HG03097 (cell line): ENCODE measurements around the gene SGK2.
"Not testable (repeated sequence)": the region's sequence is repeated elsewhere in the genome, so short reads cannot be mapped to it uniquely, and the experiment has no call there.

Experiments used
- ATAC-seq: cut with Tn5 transposase; IDR thresholded peaks from one replicate; pipeline ENCODE4 v1.9.1; 2021; ENCODE audit not compliant: unreplicated experiment, low FRiP score

The SGK2 gene

GRCh38 chr20:43588526-43588925 lies 29.7 kb downstream of the SGK2 start:
- ATAC-seq, result not testable (repeated sequence)

- no peak for ATAC-seq
Measured at GRCh38 chr20:43590036-43590391, 31.2 kb downstream of the SGK2 start.

DNA sequence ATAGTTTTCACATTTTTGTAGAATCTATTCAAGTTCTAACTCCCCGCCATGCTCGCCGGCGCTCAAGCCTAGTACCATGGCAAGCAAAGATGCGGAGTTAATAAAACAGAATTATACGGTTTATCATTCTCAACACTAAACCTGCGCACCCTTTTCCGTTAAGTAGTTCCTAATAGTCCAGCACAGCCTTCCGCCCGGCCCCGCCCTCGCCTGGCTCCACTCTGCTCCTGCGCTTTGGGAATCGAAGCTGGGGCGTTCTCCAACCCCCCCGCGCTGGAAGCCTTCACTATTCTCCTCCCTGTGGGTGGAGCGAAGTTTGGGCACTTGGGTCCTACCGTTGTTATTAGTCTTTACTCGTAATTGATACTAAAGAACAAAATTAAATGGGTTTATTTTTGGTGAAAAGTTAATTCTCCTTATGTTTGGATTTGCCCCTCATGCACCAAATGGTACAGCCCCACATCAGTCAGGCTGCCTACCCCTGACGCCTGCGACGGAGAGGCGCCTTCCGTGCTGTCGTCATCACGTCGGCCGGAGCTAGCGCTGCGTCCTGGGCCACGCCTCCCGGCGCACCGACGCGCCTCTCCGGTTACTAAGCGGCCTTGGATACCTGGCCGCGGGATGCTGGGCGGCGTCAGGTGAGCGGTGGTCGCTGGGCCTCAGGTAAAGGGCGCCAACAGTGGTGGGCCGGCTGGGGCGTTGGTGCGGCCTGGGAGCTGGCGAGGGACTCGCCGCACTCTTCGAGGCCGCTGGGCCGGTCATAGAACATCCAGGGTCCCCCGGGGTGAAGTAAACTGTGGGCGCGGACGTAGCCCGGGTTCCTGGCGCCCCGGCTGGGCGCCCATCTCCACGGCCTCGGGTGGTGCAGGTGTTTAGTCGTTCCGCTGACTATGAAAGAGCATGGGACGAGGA lies 31.8 kb downstream of the SGK2 start, which contains the start of gene IFT52:
IFT52 (plus strand) TSS at position 546 of the 912 bp plus-strand sequence. CDS start 3,762 bp downstream, outside the sequence.
- ATAC-seq, result peak; percentile 98

GRCh38 chr20:43601960-43602359 lies 43.1 kb downstream of the SGK2 start:
- ATAC-seq, result not testable (repeated sequence)

DNA sequence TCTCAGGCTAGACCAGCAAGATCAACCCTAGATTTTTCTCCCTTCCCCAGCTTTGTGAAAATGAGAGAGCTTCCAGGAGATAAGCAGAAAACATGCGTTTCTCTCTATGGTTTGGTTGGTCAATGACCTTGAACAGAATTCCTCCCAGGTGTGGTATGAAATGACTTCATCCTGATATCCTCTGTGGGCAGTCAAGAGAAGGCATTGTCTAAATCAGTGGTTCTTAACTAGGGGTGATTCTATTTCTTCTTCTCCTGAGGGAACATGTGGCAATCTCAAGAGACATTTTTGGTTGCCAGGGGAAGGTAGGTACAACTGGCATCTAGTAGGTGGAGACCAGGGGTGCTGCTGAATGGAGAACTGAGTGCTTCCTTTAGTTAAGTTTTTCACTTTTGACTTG lies 44.3 kb downstream of the SGK2 start:
- ATAC-seq, result no peak

DNA sequence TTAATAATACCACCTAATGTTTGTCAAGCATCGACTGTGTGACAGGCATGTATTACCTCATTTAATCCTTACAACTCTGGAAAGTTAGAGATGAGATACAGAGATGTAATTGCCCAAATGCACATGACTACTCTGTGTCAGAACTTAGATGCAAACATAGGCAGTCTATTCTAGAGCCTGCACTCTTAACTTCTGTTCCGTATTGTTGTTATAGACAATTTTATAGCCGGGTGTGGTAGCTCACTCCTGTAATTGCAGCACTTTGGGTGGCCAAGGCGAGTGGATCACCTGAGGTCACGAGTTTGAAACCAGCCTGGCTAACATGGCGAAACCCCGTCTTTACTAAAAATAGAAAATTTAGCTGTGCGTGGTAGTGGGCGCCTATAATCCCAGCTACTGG lies 46.9 kb downstream of the SGK2 start:
- ATAC-seq, result no peak

GRCh38 chr20:43607278-43607677 lies 48.5 kb downstream of the SGK2 start:
- not testable (repeated sequence) for ATAC-seq

GRCh38 chr20:43631598-43631997 lies 72.8 kb downstream of the SGK2 start:
- no peak for ATAC-seq
